SK-N-SH (cell line): ENCODE measurements around the gene MAN1B1. TPM values are rescaled to one million over a fixed set of nuclear protein-coding genes. Genes with fewer than 3 reads are reported as not detected.

Experiments
- CTCF ChIA-PET: fragments of 300-600, 350-600 bp; formaldehyde crosslinking; extraction: SDS; loops from one replicate; lab custom pipeline; 2021; lab: Yijun Ruan, JAX
- POLR2A ChIA-PET: fragments of 350-600 bp; sonication (Branson Sonifier 250); formaldehyde crosslinking; extraction: SDS; loops from one replicate; lab custom pipeline; 2020; ENCODE audit warnings: antibody characterized with exemption, inconsistent platforms; lab: Yijun Ruan, JAX
- DNase-seq: peaks from one replicate; pipeline ENCODE4 v3.0.0; 2012
- H2AFZ ChIP-seq: fragments of 200-600 bp; sonication (generic); 2 replicates; pipeline ENCODE4 v1.8.1; 2016; ENCODE audit warnings: antibody characterized with exemption, mild to moderate bottlenecking, low read depth
- H3F3A ChIP-seq: fragments of 200-600 bp; sonication (generic); replicated peaks from 2 replicates; pipeline ENCODE3; 2016; ENCODE audit warnings: antibody characterized with exemption, mild to moderate bottlenecking; ENCODE audit not compliant: insufficient read depth
- H3K27ac ChIP-seq, 2 experiments: fragments of 200-500 bp in 1 of 2; fragments of 200-600 bp in 1 of 2; sonication (Bioruptor generic) in 1 of 2; sonication (generic), shearing (Covaris generic) in 1 of 2; 2 replicates each; pipeline versions ENCODE4 v1.5.1 to v1.6.1; 2014 to 2016; ENCODE audit warnings: low read depth in 2 of 2, inconsistent platforms in 1 of 2, low read length in 1 of 2, mild to moderate bottlenecking in 1 of 2, mixed read lengths in 1 of 2
- H3K27me3 ChIP-seq: fragments of 200-600 bp; sonication (generic), shearing (Covaris generic); 2 replicates; pipeline ENCODE4 v1.6.1; 2016; ENCODE audit warnings: mixed run types; ENCODE audit not compliant: insufficient read depth
- H3K36me3 ChIP-seq, 2 experiments: fragments of 200-500 bp in 1 of 2; fragments of 200-600 bp in 1 of 2; sonication (Bioruptor generic) in 1 of 2; sonication (generic) in 1 of 2; replicated peaks in 1 of 2; 2 replicates each; pipeline versions ENCODE3 to v1.5.1; 2014 to 2016; ENCODE audit warnings: low read length in 1 of 2, mild to moderate bottlenecking in 1 of 2; ENCODE audit not compliant: insufficient read depth in 2 of 2, control insufficient read depth in 1 of 2
- H3K4me1 ChIP-seq, 2 experiments: fragments of 200-500 bp in 1 of 2; fragments of 200-600 bp in 1 of 2; sonication (Bioruptor generic) in 1 of 2; sonication (generic), shearing (Covaris generic) in 1 of 2; 2 replicates each; pipeline versions ENCODE4 v1.5.1 to v1.6.1; 2014 to 2016; ENCODE audit warnings: low read depth in 1 of 2, low read length in 1 of 2, mixed run types in 1 of 2; ENCODE audit not compliant: insufficient read depth in 2 of 2, control insufficient read depth in 1 of 2
- H3K4me2 ChIP-seq: fragments of 200-600 bp; sonication (generic), shearing (Covaris generic); 2 replicates; pipeline ENCODE4 v1.6.1; 2017; ENCODE audit warnings: mixed run types
- H3K4me3 ChIP-seq, 2 experiments: fragments of 200-500 bp in 1 of 2; fragments of 200-600 bp in 1 of 2; sonication (Bioruptor generic) in 1 of 2; sonication (generic), shearing (Covaris generic) in 1 of 2; 2 replicates each; pipeline versions ENCODE4 v1.5.1 to v1.8.1; 2014 to 2016; ENCODE audit warnings: low read depth in 2 of 2, inconsistent platforms in 1 of 2, low read length in 1 of 2, mild to moderate bottlenecking in 1 of 2, mixed read lengths in 1 of 2, moderate library complexity in 1 of 2
- H3K79me2 ChIP-seq: fragments of 200-600 bp; sonication (generic); 2 replicates; pipeline ENCODE4 v1.8.1; 2017; ENCODE audit warnings: mild to moderate bottlenecking; ENCODE audit not compliant: insufficient read depth
- H3K9ac ChIP-seq: fragments of 200-600 bp; sonication (generic); 2 replicates; pipeline ENCODE4 v1.6.1; 2017; ENCODE audit warnings: mixed run types
- H3K9me2 ChIP-seq: fragments of 200-600 bp; sonication (generic); 2 replicates; pipeline ENCODE4 v1.6.1; 2017; ENCODE audit warnings: mixed run types
- H3K9me3 ChIP-seq: fragments of 200-600 bp; sonication (generic); 2 replicates; pipeline ENCODE4 v1.6.1; 2017; ENCODE audit warnings: mixed run types, mild to moderate bottlenecking, moderate library complexity
- H4K20me1 ChIP-seq: fragments of 200-600 bp; sonication (generic); 2 replicates; pipeline ENCODE4 v1.6.1; 2017; ENCODE audit warnings: mild to moderate bottlenecking, mixed run types; ENCODE audit not compliant: insufficient read depth
- CHD2 ChIP-seq: fragments of 150-350 bp; IDR thresholded peaks from 2 replicates; pipeline ENCODE4 v1.6.1; 2018; ENCODE audit warnings: low read length; ENCODE audit not compliant: partially characterized antibody
- CTCF ChIP-seq: fragments of 200-600 bp; sonication (generic); IDR thresholded peaks from 2 replicates; pipeline ENCODE4 v1.6.1; 2017; ENCODE audit warnings: antibody characterized with exemption, mild to moderate bottlenecking, moderate library complexity
- ELF1 ChIP-seq: IDR thresholded peaks from 2 replicates; pipeline ENCODE4 v1.4.0; 2012
- EZH2phosphoT487 ChIP-seq: fragments of 200-600 bp; sonication (generic); IDR thresholded peaks from 2 replicates; pipeline ENCODE4 v1.6.1; 2017; ENCODE audit warnings: low read depth, mixed run types, mild to moderate bottlenecking, antibody characterized with exemption, moderate library complexity, borderline replicate concordance
- FOSL2 ChIP-seq: IDR thresholded peaks from 2 replicates; pipeline ENCODE4 v1.4.0; 2012; ENCODE audit warnings: low read depth, mild to moderate bottlenecking, moderate library complexity, borderline replicate concordance
- FOXM1 ChIP-seq: IDR thresholded peaks from 2 replicates; pipeline ENCODE4 v1.4.0; 2012; ENCODE audit warnings: low read depth, mild to moderate bottlenecking
- GABPA ChIP-seq: IDR thresholded peaks from 2 replicates; pipeline ENCODE4 v1.4.0; 2012; ENCODE audit warnings: low read depth, mild to moderate bottlenecking
- GATA2 ChIP-seq: sonication (generic); formaldehyde crosslinking; IDR thresholded peaks from 2 replicates; pipeline ENCODE4 v1.5.0; 2020; ENCODE audit warnings: mild to moderate bottlenecking, missing genetic modification reagents
- IRF3 ChIP-seq: fragments of 150-350 bp; IDR thresholded peaks from 2 replicates; pipeline ENCODE4 v1.6.1; 2016; ENCODE audit warnings: mild to moderate bottlenecking, low read depth, low read length
- JUND ChIP-seq: IDR thresholded peaks from 2 replicates; pipeline ENCODE4 v1.4.0; 2012
- RAD21 ChIP-seq: IDR thresholded peaks from 2 replicates; pipeline ENCODE4 v1.6.1; 2012; ENCODE audit warnings: mild to moderate bottlenecking, low read length
- RCOR1 ChIP-seq: fragments of 150-350 bp; IDR thresholded peaks from 2 replicates; pipeline ENCODE4 v1.6.1; 2017; ENCODE audit warnings: antibody characterized with exemption, low read length
- SIN3A ChIP-seq: IDR thresholded peaks from 2 replicates; pipeline ENCODE4 v1.6.1; 2012; ENCODE audit warnings: low read depth, mild to moderate bottlenecking, low read length, moderate library complexity, borderline replicate concordance
- TAF1 ChIP-seq: IDR thresholded peaks from 2 replicates; pipeline ENCODE4 v1.6.1; 2012; ENCODE audit warnings: low read depth, mild to moderate bottlenecking, low read length, moderate library complexity, borderline replicate concordance
- TCF12 ChIP-seq: IDR thresholded peaks from 2 replicates; pipeline ENCODE4 v1.4.0; 2012
- YY1 ChIP-seq: IDR thresholded peaks from 2 replicates; pipeline ENCODE4 v1.4.0; 2012; ENCODE audit warnings: low read depth, mild to moderate bottlenecking
- WGBS: methylation state at CpG from one replicate; pipeline ENCODE4 v1.1.6; 2017; ENCODE audit warnings: low lambda C conversion rate; 5-methylcytosine and 5-hydroxymethylcytosine counted together
- polyA plus RNA-seq, 3 experiments: library from polyadenylated mRNA; depleted of rRNA; stranded (reverse); fragments of >200 nt; gene quantifications; 2 replicates each; pipeline ENCODE4 v1.2.3, GENCODE V29; 2012
- TF ChIP-seq, protein P1 (sequence below): IDR thresholded peaks from 2 replicates; pipeline ENCODE4 v1.6.1; 2012; ENCODE audit warnings: mild to moderate bottlenecking, low read depth, low read length, moderate library complexity

The MAN1B1 gene
- polyA plus RNA-seq, 1 of the 3 experiments (the other 2 are of a cell fraction), result 57.8 TPM

DNA sequence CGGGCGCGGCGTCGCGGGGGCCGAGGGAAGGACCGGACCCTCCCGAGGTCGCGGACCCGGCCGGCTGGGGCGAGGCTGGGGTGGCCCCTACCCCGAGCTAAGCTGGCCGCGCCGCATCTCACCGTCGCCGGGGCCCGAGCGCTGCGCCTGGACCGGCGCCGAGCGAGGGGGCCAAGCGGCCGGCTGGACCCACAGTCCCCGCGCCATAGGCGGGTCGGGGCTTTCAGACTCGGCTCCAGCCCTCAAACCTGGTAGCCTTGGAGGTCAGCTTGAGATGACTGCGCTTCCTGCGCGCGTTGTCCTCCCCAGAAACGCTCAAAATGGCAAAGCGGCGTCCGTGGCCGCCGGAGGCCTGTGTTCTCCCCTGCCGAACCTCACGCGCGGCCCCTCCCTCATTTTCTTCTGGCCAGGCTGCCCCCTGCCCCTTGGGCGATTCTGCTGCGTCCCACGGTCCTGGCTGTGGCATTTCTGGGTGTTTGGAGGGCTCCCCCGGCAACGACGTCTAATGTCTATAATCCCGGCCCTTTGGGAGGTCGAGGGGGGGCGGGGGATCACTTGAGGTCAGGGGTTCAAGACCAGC is 43.5 kb downstream of the MAN1B1 start:
- Histone ChIP-seq H3K4me2 (peak overlapping the region; percentile 89; the same call in 1 of the 2 replicates), H3F3A (peaks cover 3% of the 10 kb centered on the region), H3K27me3 (no peaks in the 10 kb centered on the region), H3K79me2 (peaks cover 40% of the 10 kb centered on the region), H4K20me1 (no peaks in the 10 kb centered on the region), H3K4me3 (peak overlapping the region; percentile 77 to 89), H3K36me3 (no peaks in the 10 kb centered on the region), H3K4me1 (peaks cover 3 to 18% of the 10 kb centered on the region in 2 experiments; a peak in 3 of 4 replicates), H3K27ac (peak overlapping the region; percentile 56 to 87), H3K9ac (peak overlapping the region; percentile 82; the same call in 1 of the 2 replicates), H3K9me2 (no peaks in the 10 kb centered on the region), H3K9me3 (no peaks in the 10 kb centered on the region), H2AFZ (peak overlapping the region; percentile 91)
- 4% methylated on average over 13 of the region's 58 CpGs for WGBS
- POLR2A ChIA-PET, result interaction anchor here (0.6 to 2.6 kb wide), 19 partner anchors 8 to 125 kb away, joined by 3 to 32 read pairs (median 4); partner anchors contain the start of genes GRIN1, LRRC26, MAN1B1 and NELFB
- peak; percentile 72 for DNase-seq
- TF ChIP-seq CHD2 (no peak), RCOR1 (no peak), ELF1 (no peak), FOSL2 (no peak), TCF12 (no peak), GABPA (no peak), TAF1 (no peak), JUND (no peak), YY1 (no peak), GATA2 (CRISPR knock-in tag) (no peak)
- TF ChIP-seq, protein P1, sequence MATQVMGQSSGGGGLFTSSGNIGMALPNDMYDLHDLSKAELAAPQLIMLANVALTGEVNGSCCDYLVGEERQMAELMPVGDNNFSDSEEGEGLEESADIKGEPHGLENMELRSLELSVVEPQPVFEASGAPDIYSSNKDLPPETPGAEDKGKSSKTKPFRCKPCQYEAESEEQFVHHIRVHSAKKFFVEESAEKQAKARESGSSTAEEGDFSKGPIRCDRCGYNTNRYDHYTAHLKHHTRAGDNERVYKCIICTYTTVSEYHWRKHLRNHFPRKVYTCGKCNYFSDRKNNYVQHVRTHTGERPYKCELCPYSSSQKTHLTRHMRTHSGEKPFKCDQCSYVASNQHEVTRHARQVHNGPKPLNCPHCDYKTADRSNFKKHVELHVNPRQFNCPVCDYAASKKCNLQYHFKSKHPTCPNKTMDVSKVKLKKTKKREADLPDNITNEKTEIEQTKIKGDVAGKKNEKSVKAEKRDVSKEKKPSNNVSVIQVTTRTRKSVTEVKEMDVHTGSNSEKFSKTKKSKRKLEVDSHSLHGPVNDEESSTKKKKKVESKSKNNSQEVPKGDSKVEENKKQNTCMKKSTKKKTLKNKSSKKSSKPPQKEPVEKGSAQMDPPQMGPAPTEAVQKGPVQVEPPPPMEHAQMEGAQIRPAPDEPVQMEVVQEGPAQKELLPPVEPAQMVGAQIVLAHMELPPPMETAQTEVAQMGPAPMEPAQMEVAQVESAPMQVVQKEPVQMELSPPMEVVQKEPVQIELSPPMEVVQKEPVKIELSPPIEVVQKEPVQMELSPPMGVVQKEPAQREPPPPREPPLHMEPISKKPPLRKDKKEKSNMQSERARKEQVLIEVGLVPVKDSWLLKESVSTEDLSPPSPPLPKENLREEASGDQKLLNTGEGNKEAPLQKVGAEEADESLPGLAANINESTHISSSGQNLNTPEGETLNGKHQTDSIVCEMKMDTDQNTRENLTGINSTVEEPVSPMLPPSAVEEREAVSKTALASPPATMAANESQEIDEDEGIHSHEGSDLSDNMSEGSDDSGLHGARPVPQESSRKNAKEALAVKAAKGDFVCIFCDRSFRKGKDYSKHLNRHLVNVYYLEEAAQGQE, result no peak
- CTCF ChIA-PET, result interaction anchor here (0.6 to 2.7 kb wide), 19 partner anchors 9 to 321 kb away, joined by 3 to 14 read pairs (median 4); partner anchors contain the start of genes GRIN1, LRRC26, NPDC1 and RNF208

GRCh38 chr9:137134191-137134590 is 47.4 kb downstream of the MAN1B1 start:
- Histone ChIP-seq H3F3A (no peaks in the 10 kb centered on the region), H3K36me3 (no peaks in the 10 kb centered on the region), H3K9me2 (no peaks in the 10 kb centered on the region), H3K4me1 (peaks cover 0 to 5% of the 10 kb centered on the region in 2 experiments; a peak in 1 of 4 replicates), H2AFZ (no peak overlapping the region), H3K4me2 (no peak overlapping the region), H3K79me2 (peaks cover 3% of the 10 kb centered on the region), H4K20me1 (no peaks in the 10 kb centered on the region), H3K9me3 (no peaks in the 10 kb centered on the region), H3K27ac (no peak overlapping the region), H3K4me3 (no peak overlapping the region), H3K27me3 (peaks cover 14% of the 10 kb centered on the region), H3K9ac (no peak overlapping the region)
- ChIA-PET CTCF (interaction anchor here (1.2 kb wide), 1 partner anchor 102 kb away, joined by 3 read pairs; no protein-coding TSS in a partner anchor), POLR2A (no interaction called here)
- DNase-seq, result no peak
- 48% methylated on average over 4 of the region's 4 CpGs for WGBS
- TF ChIP-seq RAD21 (no peak), EZH2phosphoT487 (no peak), IRF3 (no peak), CTCF (no peak), FOXM1 (no peak), SIN3A (no peak), YY1 (no peak)
- TF ChIP-seq, protein P1, result no peak
